ENCODE measurements around the gene PRR12.

The PRR12 gene, protein sequence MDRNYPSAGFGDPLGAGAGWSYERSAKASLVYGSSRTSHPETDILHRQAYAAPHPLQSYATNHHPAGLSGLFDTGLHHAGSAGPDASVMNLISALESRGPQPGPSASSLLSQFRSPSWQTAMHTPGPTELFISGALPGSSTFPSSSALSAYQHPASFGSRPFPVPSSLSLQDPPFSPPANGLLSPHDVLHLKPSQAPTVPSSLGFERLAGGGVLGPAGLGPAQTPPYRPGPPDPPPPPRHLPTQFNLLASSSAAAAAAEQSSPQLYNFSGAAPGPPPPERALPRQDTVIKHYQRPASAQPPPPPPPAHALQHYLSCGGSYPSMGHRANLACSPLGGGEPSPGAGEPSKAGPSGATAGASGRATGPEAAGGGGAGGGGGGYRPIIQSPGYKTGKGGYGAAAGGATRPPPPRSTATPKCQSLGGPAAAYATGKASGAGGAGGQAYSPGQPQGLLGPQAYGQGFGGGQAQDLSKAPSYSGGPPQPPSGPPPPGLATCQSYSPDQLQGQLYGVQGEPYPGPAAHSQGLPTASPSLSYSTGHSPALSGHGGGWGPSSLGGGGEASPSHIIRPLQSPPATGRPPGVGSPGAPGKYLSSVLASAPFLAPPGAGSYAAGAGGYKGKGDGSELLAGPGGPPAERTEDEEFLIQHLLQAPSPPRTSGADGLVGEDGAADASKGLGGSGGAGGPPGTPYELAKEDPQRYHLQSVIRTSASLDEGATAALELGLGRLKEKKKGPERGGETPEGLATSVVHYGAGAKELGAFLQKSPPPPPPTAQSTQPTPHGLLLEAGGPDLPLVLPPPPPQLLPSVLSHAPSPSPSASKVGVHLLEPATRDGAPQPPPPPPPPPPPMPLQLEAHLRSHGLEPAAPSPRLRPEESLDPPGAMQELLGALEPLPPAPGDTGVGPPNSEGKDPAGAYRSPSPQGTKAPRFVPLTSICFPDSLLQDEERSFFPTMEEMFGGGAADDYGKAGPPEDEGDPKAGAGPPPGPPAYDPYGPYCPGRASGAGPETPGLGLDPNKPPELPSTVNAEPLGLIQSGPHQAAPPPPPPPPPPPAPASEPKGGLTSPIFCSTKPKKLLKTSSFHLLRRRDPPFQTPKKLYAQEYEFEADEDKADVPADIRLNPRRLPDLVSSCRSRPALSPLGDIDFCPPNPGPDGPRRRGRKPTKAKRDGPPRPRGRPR (N-terminal part only)

DNA sequence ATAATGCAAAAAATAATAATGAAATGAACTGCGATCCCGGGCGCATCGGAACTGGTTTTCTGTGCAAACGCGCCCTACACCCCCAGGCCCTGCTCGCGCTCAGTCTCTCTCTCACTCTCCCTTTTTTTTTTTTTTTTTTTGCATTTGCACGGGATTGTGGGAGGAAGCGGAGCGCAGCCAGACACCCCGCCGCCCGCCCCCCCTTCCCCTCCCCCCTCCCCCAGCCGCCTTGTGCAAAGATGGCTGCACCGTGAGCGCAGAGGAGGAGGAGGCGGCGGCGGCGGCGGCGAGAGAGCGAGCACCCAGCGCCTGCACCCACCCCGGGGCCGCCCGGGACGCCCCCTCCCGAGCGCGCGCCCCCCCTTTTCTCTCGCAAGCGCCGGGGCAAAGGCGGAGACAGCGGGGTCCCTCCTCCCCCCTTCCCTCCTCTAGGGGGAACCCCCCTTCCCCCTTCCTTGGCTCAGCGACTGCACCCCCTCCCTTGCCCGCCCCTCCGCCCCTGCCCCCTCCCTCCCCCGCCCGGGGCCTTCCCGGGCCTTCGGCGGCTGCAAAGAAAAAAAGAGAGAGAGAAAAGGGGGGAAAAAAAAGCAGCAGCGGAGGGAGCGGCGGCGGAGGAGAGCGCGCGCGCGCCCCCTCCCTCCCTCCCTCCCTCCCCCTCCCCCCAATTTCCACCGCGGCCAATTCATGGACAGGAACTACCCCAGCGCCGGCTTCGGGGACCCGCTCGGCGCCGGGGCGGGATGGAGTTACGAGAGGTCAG, at the start of gene PRR12:
TSS of gene PRR12 (plus strand) at position 212 of the 760 bp plus-strand sequence. CDS start at position 685, 473 bp downstream.
- DNase-seq = peak; percentile 65 to 72

DNA sequence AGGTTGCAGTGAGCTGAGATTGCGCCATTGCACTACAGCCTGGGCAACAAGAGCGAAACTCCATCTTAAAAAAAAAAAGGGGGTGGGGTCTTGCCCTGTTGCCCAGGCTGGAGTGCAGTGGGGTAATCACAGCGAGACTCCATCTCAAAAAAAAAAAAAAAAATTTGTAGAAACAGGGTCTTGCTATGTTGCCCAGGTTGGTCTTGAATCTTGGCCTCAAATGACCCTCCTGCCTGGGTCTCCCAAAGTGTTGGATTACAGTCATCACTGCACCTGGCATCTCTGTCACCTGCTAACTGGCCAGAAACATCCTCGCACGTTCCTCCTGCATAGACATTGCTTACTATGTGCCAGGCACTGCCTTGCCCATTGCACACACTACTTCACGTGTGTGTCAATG, 49.1 kb upstream of the PRR12 start:
- no peak for DNase-seq

DNA sequence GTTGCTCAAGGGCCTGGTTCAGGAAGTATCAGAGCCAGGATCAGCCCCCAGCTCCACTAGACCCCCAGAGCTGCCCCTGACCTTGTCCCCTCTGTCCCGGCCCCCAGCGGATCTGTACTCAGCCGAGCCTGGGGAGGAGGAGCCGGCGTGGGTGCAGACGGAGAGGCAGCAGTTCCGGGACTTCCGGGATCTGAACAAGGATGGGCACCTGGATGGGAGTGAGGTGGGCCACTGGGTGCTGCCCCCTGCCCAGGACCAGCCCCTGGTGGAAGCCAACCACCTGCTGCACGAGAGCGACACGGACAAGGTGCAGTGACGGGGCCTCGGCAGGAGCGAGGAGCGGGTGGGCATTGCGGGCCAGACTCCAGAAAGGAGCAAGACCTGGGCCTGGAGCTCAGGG, 48.5 kb upstream of the PRR12 start:
- no peak for DNase-seq

DNA sequence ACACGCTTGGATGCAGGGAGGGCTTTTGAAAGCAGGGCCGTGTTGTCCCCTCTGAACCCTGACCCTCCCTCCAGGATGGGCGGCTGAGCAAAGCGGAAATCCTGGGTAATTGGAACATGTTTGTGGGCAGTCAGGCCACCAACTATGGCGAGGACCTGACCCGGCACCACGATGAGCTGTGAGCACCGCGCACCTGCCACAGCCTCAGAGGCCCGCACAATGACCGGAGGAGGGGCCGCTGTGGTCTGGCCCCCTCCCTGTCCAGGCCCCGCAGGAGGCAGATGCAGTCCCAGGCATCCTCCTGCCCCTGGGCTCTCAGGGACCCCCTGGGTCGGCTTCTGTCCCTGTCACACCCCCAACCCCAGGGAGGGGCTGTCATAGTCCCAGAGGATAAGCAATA, 48.0 kb upstream of the PRR12 start:
- DNase-seq = no peak

DNA sequence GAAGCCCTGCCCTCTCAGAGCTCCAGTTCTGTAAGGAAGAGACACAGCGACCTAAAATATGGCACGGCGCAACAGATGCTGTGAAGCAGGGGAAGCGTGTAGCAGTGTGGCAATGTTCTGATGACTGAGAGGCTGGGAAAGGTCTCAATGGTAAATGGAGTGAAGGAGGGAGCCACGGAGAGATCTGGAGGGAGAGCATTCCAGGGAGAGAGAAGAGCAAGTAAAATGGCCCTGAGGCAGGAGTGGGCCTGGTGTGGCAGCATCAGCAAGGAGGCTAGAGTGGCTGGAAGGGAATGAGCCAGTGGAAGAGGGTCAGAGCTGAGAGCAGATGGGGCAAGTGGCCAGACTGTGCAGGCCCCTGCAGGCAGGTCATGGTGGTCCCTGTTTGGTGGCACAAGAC, 46.8 kb upstream of the PRR12 start:
- DNase-seq = no peak

DNA sequence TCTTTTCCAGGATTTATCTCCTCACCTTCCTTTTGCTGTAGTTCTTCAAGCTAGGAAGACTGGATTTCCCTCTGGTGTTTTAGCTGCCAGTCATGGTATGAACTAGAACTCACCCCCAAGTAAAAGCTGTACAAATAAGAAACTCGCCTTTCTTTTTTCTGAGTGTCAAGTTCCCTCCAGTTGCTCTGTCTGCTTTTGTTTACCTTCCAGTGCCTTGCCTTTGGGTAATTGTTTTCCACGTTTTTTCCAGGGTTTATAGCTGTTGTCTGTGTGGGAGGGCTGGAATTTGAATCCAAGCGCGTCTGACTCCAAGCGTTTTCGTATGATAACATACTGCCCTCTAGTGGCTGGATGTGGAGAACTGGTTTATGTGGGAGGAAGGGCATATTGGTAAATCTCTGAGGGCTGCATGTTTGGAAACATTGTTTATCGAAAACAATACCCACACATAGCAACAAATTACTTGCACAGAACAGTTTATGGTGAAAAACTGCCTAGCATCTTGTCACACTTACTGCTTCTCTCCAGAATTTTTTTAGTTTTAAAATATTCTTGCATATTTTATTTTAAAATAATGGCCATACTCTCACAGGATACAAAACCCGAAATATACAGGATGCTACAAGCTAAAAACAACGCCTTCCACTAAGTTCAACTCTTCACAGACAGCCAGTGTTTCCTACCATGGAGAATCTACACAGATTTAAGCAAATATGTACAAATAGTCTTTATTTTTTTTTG, 44.0 kb upstream of the PRR12 start:
- DNase-seq = peak; percentile 79 to 85

DNA sequence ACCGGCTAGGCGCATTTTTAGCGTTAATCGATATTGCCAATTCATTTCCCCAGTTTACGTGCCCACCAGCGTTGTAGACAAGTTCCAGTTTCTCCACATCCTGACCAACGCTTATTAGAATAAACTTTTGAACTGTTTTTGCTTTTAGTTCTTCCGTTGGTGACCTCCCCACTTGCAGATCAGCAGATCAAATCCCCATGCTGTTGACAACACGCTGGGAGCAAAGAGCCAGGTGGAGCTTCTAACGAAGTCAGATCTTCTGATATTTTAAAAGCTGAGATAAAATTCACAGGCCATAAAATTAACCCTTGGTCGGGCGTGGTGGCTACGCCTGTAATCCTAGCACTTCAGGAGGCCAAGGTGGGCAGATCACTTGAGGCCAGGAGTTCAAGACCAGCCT, 41.9 kb upstream of the PRR12 start:
- no peak for DNase-seq

DNA sequence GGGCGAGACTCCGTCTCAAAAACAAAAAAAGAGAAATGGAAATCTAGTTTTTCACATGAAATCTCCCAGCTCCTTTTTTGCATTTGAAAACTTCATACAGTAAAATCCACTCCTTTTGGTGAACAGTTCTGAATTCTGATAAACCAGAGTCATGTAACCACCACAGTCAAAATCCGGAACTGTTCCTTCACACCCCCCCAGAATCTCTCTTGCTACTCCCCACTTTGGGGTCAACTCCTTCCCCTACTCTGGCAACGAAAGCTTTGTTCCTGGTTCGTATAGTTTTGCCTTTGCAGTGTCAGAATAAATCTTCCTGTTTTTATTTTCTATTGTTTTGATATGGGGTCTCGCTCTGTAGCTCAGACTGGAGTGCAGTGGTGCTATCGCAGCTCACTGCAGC, 39.5 kb upstream of the PRR12 start:
- DNase-seq = no peak

DNA sequence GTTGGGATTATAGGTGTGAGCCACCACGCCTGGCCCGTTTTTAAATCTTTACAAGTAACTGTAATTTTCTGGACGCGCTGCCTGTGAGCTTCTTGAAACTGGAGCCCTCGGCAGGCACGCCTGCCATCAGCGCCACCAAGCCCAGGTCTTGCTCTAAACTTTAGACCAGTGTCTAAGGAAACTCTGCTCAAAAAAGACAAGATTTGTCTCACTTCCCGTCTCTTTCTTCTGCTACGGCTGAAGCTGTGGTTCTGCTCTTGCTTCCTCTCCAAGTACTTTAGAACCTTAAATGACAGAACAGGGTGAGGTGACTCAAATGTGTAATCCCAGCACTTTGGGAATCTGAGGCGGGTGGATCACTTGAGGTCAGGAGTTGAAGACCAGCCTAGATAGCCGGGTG, 38.2 kb upstream of the PRR12 start:
- no peak for DNase-seq

DNA sequence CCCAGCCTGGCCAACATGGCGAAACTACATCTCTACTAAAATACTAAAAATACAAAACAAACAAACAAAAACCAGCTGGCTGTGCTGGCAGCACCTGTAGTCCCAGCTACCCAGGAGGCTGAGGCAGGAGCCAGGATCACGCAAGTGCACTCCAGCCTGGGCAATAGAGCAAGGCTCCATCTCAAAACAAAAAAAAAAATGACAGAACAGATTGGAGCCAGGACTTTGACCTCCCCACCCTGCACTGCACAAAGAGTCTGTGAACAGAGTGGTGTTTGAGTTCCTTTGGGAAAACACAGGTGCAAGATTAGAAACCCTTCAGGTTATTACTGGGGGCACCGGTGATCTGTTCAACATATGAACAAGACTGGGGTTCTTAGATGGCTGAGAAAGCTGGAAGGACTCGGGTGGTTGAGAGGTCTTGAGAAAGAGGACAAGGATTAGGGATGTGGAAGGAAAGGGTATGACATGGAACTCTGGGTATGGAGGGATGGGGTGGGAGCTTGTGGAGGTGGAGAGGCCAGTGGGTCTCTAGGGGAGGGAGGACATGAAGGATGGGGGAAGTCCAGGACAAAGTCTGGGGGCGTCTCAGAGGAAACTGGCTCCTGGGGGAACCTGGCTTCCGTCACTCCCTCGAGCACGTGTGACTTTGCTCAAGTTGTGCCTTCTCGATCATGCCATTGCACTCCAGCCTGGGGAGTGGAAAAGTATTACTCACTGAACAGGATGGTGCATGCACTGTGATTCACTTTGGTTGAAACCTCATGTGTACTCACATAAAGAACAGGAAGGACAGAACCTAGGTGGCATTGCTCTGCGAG, 37.3 kb upstream of the PRR12 start:
- no peak for DNase-seq

DNA sequence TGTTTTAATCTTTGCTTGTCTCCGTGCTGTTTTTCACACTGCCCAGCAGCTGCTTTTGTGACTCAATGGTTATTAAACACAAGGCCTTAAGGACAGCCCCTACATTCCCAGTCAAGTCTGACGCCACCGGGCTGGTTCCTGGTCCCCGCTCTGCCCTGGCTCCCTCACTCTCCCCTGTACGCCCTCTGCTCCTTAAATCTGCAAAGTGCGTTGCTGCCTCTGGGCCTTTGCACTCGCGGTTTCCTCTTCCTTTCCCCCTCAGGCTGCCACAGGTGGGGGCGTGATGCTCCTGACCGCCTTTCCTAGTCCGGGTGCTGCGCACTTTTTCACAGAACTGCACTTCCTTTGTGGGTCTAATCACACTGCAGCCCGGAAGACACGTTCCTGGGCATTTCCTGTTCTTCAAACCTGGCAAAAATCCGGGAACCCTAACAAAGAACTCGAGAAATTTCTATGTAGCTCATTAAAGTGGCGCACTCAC, 36.2 kb upstream of the PRR12 start:
- no peak for DNase-seq

DNA sequence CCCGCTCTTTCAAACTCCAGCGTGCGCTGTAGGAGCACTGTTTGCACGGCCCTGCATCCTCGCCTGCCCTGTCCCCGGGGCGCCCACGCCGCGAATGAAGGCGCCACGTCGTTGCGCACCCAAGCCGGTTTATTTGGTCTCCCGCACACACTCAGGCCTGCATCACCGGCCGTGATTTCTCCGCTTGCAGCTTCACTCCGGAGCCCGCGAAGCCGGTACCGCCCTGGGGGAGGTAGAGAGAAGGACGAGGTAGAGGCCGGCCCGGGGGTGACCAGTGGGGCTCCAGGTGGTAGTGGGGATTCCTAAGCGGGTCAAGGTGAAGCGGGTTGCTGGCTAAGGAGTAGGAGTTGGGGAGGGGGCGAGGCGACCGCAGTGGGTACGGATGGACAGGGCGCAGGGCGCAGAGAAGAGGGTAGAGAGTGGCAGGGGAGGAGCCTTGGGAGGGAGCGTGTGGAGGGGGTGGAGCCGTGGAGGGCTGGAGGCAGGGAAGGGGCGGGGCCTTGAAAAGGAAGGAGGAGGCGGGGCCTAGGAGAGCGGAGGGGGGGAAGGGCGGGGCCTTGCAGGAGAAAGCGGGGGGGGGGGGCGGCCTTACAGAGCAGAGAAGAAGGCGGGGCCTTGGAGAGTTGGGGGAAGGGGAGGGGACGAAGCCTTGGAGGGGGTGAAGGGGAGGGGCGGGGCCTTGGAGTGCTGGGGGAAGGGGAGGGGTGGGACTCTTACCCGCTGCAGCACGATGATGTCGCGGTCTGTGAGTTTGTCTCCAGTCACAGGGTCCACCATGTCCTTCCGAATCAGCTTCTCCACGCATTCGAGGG, 35.2 kb upstream of the PRR12 start:
- no peak for DNase-seq

DNA sequence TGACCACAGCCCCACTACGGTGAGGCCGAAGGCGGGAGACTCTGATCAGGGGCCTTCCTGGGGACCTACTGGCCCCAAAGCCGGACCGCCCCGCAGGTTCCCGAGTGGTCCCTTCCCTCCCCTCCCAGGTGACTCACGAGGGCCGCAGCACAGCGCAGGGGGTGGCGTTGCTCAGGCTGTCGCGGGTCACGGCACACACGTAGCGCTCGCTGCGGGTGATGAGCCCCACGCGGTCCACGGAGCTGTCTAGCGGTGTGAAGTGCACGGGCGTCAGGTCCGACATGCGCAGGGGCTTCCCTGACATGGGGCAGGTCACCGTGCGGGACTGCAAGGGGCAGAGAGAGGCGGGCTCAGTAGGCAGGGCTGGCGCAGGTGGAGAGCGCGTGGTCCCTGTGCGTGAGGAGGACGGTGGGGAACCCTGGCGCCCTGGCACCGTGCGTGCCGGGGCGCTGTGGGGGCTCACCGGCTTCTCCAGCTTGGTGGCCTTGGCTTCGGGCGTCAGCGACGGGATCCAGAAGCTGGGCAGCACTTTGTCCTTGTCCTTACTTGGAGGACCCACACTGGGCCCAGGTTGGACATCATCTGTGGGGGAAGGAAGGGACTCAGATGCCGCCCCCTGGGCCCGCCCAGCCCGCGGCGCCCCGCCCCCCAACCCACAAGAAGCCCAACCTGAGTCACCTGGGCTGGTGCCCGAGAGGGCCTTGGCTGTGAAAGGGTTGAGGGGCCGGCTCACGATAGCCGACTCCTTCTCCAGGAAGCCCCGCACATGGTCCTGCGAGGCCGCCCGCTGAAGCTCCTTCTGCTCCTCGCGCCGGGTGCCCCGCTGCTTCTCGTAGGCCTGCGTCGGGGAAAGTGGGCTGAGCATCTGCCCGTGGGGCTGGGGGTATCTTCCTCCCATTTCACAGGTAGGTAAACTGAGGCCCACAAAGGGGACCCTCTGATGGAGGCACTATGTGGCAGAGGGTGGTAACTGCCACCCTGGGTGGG, 34.3 kb upstream of the PRR12 start:
- DNase-seq = no peak

DNA sequence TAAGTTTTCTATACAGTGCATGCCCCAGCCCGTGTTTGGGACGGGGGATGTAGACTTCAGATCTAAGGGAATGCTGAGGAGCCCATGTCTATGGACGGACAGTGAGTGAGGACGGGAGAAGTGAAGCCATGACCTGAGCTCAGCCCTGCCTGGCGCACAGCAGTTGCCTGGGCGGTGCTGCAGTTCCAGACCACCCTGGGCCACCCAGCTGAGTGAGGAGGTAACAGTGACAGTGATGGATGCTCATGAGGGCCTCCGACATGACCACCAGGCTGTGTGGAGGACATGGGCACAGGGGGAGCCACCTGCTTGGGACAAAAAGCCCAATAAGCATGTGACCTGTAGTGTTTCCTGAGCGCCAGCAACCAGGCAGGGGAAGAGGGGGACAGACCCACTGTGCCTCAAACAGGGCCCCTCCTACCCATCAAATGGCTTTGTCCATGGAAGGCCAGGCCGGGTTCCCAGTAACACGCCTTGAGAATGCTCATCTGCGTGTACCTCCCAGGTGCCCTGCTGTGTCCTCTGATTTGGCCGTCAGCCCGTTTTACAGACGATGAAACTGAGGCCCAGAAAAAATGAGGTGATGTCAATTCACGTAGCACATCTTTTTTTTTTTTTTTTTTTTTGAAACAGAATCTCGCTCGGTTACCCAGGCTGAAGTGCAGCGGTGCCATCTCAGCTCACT, 33.2 kb upstream of the PRR12 start:
- no peak for DNase-seq

DNA sequence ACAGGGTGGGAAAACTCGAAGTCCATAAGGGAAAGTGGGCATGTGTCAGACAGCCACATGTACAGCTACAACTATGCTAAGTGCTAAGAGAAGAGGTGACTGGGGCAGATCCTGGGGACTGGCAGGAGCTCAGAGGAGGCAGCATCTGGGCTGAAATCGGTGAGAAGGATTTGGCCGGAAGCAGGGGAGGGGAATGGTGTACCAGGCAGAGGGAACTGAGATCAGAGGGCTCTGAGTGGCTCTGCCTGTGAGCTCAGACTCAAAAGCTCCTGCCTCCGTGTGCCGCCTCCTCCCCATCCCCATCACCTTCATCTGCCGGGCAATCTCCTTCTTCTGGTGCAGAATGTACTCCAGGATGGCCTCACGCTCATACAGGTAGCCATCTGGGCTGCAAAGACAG, 32.4 kb upstream of the PRR12 start:
- DNase-seq = no peak

DNA sequence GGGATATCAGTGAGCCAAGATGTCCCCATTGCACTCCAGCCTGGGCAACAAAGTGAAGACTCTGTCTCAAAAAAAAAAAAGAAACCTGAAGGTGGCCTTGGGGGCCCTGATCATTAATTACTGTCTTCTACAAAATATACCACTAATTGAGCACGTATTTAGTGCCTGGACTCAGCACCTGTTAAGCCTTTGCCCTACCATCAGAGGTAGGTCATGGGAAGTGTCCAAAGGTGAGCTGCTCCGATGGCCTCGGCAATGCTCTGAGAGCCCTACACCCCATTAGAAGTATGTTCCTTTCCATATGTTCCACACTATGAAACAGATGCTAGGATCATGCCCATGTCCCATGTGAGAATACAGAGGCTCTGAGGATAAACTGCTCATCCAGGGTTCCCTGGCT, 31.5 kb upstream of the PRR12 start:
- DNase-seq = no peak

DNA sequence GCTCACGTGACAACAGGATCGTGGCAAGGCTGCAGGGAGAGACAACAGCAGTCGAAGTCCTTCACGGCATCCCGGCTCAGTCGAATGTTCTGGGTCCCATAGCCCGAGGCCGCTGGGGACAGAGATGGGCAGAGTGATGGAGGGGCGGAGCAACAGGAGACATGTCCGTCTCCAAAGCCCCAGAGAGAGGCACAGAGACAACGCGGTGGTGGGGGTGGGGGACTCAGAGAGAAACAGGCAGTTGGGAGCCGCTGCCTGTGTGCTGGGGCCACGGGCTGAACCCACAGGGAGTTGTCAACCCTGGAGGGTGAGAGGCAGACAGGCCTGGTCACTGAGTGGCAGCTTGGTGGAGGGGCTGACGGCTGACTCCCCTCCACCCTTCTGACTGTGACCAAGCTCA, 31.1 kb upstream of the PRR12 start:
- no peak for DNase-seq

DNA sequence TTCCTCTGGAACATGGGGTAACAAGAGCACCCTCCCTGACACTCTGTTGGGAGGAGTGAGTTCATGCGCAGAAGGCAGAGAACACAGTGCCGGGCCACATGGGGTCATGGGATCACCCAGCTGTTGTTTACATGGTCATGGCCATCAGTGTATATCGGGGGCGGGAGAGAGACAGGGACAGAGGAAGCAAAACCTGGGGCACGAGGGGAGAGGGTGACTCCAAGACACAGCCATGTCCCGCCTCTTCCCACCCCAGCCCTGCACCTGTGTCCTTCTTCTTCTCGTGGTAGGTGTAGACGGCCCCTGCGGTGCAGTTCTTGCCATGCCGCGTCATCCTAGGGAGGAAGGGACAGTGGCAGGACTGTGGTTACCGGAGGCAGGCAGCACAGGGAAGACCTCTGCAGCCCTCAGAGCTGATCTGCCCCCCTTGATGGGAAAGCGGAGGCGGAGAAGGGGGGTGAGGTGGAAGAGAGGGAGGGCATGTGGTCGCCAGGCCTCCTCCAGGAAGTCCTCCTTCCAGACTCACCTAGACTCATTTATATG, 30.6 kb upstream of the PRR12 start:
- DNase-seq = no peak

All from NCI-H524 (cell line).